ENCODE data around the gene UGT1A9.

GRCh38 chr2:233810385-233810784 lies 138.7 kb downstream of the UGT1A9 start:
- no peak for TF ChIP-seq CTCF (conservative IDR thresholded peaks at IDR 0.05 in 1 of 2, IDR thresholded peaks at IDR 0.05 in 1 of 2; ENCODE audit: extremely low read depth in 1 of 2, insufficient read depth in 1 of 2, low read depth in 1 of 2, low read length in 2 of 2)
- TF ChIP-seq EZH2 (IDR thresholded peaks at IDR 0.05; ENCODE audit: borderline replicate concordance, low read length), result no peak

Data from mammary epithelial cell (primary cell).